Measurements from ENCODE around the gene CHD1.

- TF ChIP-seq ATF7 (IDR thresholded peaks at IDR 0.05) (no peak), ATF7 (CRISPR knock-in tag; IDR thresholded peaks at IDR 0.05) (no peak), ZNF484 (CRISPR knock-in tag; IDR thresholded peaks at IDR 0.05; ENCODE audit: borderline replicate concordance, low read depth) (no peak), ETS1 (CRISPR knock-in tag; IDR thresholded peaks at IDR 0.05) (no peak), NFKBIZ (CRISPR knock-in tag; IDR thresholded peaks at IDR 0.05) (no peak), RBFOX2 (IDR thresholded peaks at IDR 0.05; ENCODE audit: low read depth, low read length) (no peak), ZC3H13 (CRISPR knock-in tag; IDR thresholded peaks at IDR 0.05) (no peak), JUN (CRISPR knock-in tag; IDR thresholded peaks at IDR 0.05) (no peak), NR1H2 (CRISPR knock-in tag; IDR thresholded peaks at IDR 0.05; ENCODE audit: borderline replicate concordance, low read depth) (no peak)
Observed at GRCh38 chr5:98810206-98810605, 118.6 kb downstream of the CHD1 start.

All from HepG2 (cell line).